IMR-90 (cell line): Measurements from ENCODE around the gene DNAJC11.

Experiments
- BHLHE40 ChIP-seq: fragments of 150-350 bp; IDR thresholded peaks from 2 replicates; pipeline ENCODE4 v1.6.1; 2016; ENCODE audit warnings: mild to moderate bottlenecking, low read depth, low read length
- CTCF ChIP-seq: conservative IDR thresholded peaks from 2 replicates; pipeline ENCODE4 v1.5.1; 2012; ENCODE audit warnings: mild to moderate bottlenecking, low read depth, low read length, improper control_type of control experiment
- ELK1 ChIP-seq: fragments of 150-350 bp; IDR thresholded peaks from 2 replicates; pipeline ENCODE4 v1.6.1; 2016; ENCODE audit warnings: low read depth, mild to moderate bottlenecking, low read length, moderate library complexity, borderline replicate concordance
- MAFK ChIP-seq: IDR thresholded peaks from 2 replicates; pipeline ENCODE4 v1.6.1; 2012; ENCODE audit warnings: low read depth, low read length, improper control_type of control experiment
- MXI1 ChIP-seq: IDR thresholded peaks from 2 replicates; pipeline ENCODE4 v1.6.1; 2012; ENCODE audit warnings: low read depth, mild to moderate bottlenecking, low read length, moderate library complexity, borderline replicate concordance
- NFE2L2 ChIP-seq: fragments of 150-350 bp; IDR thresholded peaks from 2 replicates; pipeline ENCODE4 v1.6.1; 2016; ENCODE audit warnings: low read depth, mild to moderate bottlenecking, low read length
- POLR2A ChIP-seq: IDR thresholded peaks from 2 replicates; pipeline ENCODE4 v1.6.1; 2012; ENCODE audit warnings: mild to moderate bottlenecking, low read depth, low read length
- RAD21 ChIP-seq: IDR thresholded peaks from 2 replicates; pipeline ENCODE4 v1.6.1; 2012; ENCODE audit warnings: low read length, improper control_type of control experiment
- SMC3 ChIP-seq: fragments of 150-350 bp; IDR thresholded peaks from 2 replicates; pipeline ENCODE4 v1.6.1; 2016; ENCODE audit warnings: low read depth, mild to moderate bottlenecking, antibody characterized with exemption, low read length, moderate library complexity

GRCh38 chr1:6658359-6659060, 43.1 kb downstream of the DNAJC11 start:
- TF ChIP-seq CTCF (no peak), POLR2A (no peak), RAD21 (no peak), MAFK (no peak), MXI1 (no peak), NFE2L2 (no peak), SMC3 (no peak), BHLHE40 (no peak), ELK1 (no peak)
